ENCODE data around the gene PEX11G. TPM values are rescaled to one million over a fixed set of nuclear protein-coding genes. Genes with fewer than 3 reads are reported as not detected.

The PEX11G gene
- total and polyA plus RNA-seq, 2 of the 8 experiments (the other 6 are each of a cell fraction or from before 2014, with no cell fraction given), result 2.1 to 4.3 TPM

DNA sequence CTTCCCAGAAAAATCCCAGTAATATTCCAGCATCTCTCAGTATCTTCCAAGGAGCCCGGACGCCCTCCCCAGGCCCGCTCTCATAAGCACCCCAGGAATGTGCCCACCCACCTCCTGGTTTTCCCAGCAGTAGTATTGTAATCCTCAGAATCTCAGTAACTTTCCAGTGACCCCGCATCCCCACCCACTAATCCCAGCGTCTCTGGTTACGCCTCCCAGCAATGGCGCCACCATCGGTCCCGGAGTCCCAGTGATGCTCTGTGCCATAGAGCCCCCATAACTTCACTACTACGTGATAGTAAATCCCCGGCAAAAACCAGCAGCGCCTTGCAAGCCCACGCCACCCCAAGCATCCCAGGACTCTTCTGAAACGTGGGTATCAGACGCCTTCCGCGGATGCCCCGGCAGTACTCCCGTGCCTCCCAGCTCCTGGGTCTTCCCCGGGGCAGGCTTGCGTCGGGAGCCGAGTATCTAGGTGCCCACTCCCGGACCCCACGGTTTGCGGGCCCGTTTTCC, 45.8 kb upstream of the PEX11G start (continued):
- no peak for TF ChIP-seq RBBP5 (IDR thresholded peaks at IDR 0.05; ENCODE audit: borderline replicate concordance, low read depth, low read length)
- peak; percentile 24 to 43; a peak in 3 of 4 replicates for TF ChIP-seq RAD21 (IDR thresholded peaks at IDR 0.05 in 1 of 2, conservative IDR thresholded peaks at IDR 0.05 in 1 of 2; ENCODE audit: low read depth in 2 of 2, low read length in 2 of 2)
- TF ChIP-seq BRCA1 (IDR thresholded peaks at IDR 0.05; ENCODE audit: low read depth, low read length), result no peak
- no peak for TF ChIP-seq GABPA (IDR thresholded peaks at IDR 0.05; ENCODE audit: borderline replicate concordance, insufficient read depth, low read length)
- 0 out of 4 replicates have a peak, but pooled peaks of 1 of the 2 experiments have one; percentile 8 for TF ChIP-seq SIN3A (conservative IDR thresholded peaks at IDR 0.05 in 1 of 2, IDR thresholded peaks at IDR 0.05 in 1 of 2; ENCODE audit: low read depth in 1 of 2, low read length in 2 of 2)
- peak; percentile 33 for TF ChIP-seq SAP30 (IDR thresholded peaks at IDR 0.05; ENCODE audit: insufficient read depth, insufficient replicate concordance, low read length)
- TF ChIP-seq SP1 (IDR thresholded peaks at IDR 0.05; ENCODE audit: low read depth, low read length), result no peak
- TF ChIP-seq NANOG (IDR thresholded peaks at IDR 0.05; ENCODE audit: insufficient read depth, low read depth, low read length, poor library complexity, severe bottlenecking), result no peak
- peak; percentile 86 for TF ChIP-seq TEAD4 (IDR thresholded peaks at IDR 0.05; ENCODE audit: low read depth, low read length)
- TF ChIP-seq EZH2 (IDR thresholded peaks at IDR 0.05; ENCODE audit: low read depth, low read length, severe bottlenecking), result no peak
- TF ChIP-seq KDM4A (IDR thresholded peaks at IDR 0.05; ENCODE audit: low read depth, low read length, severe bottlenecking), result peak; percentile 22
